Motor neuron (in vitro differentiated cells): ENCODE results near the gene PPP5C. TPM values are rescaled to one million over a fixed set of nuclear protein-coding genes. Genes with fewer than 3 reads are reported as not detected.

ENCODE experiments used
- ATAC-seq, 8 experiments: fragments of 200-7000 bp; cut with Tn5 transposase; replicated peaks in 6 of 8; 2 replicates each; pipeline ENCODE4 v1.8.0; 2021; ENCODE audit warnings: mild to moderate bottlenecking in 8 of 8, moderate library complexity in 8 of 8
- H3K27ac ChIP-seq, 2 donors: fragments of 250-450 bp; sonication (Bioruptor Pico); 2 replicates each; pipeline ENCODE4 v1.9.0; 2021; ENCODE audit warnings: antibody characterized with exemption in 2 of 2, mild to moderate bottlenecking in 2 of 2, moderate library complexity in 1 of 2
- H3K4me1 ChIP-seq, 2 donors: fragments of 250-450 bp; sonication (Bioruptor Pico); replicated peaks in 1 of 2; 2 replicates each; pipeline ENCODE4 v1.6.1; 2021; ENCODE audit warnings: antibody characterized with exemption in 2 of 2, mild to moderate bottlenecking in 2 of 2, moderate library complexity in 1 of 2
- H3K4me3 ChIP-seq, 5 donors: fragments of 250-450 bp; sonication (Bioruptor Pico); 2 replicates each; pipeline ENCODE4 v1.9.0; 2021; ENCODE audit warnings: antibody characterized with exemption in 5 of 5, mild to moderate bottlenecking in 5 of 5, moderate library complexity in 4 of 5
- WGBS, 10 experiments: fragments of 450-650 bp; shearing (Covaris generic); methylation state at CpG; one replicate each; pipeline ENCODE4 v1.0.0; 2022; 5-methylcytosine and 5-hydroxymethylcytosine counted together
- in situ Hi-C, 9 experiments: fragments of 400-800 bp; cut with MboI; loops; one replicate each; pipeline ENCODE4 v1.15.0; 2021; ENCODE audit warnings: low sequenced_read_pairs in 9 of 9, low pct_unique_long_range_greater_than_20kb in 2 of 9; ENCODE audit not compliant: unreplicated experiment in 9 of 9
- total RNA-seq, 8 experiments: library from RNA; unstranded; fragments of 300-600 nt; gene quantifications; 2 replicates each; pipeline versions ENCODE4 v1.2.3 to v1.2.4, GENCODE V29; 2022

The PPP5C gene
- total RNA-seq, 8 experiments from 2014 or later, result 43.1 to 96.8 (median 69.2) TPM

DNA sequence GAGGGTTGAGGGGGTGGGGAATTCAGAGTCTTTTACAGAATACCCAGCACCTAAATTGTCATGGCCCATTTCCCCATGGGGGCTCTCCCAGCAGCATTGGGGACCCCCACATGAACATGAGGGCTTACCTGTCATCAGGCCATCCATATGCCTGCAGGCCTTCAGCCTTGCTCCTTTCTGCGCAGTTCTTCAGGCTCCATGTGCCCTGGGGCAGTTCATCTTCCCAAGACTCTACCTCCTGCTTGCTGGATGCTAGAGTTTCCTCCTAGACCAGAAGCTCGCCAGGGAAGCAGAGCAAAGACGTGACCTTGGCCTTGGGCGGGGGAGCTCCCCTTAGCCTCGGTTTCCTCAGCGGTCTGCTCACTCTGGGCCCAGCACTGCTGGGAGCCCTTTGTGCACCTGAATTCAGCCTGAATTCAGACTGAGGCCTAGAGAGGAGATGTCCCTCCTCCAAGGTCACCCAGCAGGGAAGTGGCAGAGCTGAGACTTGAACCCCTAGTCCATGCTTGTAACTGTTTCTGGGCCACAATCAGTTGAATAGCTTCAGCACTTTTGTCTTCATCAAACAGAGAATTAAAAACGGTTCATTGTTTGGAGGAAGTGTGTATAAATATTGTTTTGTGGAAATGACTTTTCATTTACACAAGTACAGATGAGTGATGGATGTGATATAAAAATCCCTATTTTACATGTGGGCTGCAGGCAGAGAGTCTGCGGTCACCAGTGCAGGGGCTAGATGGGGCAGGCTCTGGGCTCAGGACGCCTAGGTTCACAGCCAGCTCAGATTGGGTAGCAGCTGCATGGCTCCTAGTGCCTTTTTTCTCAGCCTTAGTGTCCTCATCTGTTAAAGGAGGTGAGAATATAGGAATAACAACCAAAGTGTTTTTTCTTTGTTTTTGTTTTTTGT is 9.5 kb downstream of the PPP5C start:
- WGBS, 10 experiments, result 51 to 100% (median 90%) methylated on average over 1 to 5 of the region's 9 CpGs; no CpG with 5 or more reads in 1 of the 10 experiments
- in situ Hi-C loops, result no loop called here
- no peak for ATAC-seq

DNA sequence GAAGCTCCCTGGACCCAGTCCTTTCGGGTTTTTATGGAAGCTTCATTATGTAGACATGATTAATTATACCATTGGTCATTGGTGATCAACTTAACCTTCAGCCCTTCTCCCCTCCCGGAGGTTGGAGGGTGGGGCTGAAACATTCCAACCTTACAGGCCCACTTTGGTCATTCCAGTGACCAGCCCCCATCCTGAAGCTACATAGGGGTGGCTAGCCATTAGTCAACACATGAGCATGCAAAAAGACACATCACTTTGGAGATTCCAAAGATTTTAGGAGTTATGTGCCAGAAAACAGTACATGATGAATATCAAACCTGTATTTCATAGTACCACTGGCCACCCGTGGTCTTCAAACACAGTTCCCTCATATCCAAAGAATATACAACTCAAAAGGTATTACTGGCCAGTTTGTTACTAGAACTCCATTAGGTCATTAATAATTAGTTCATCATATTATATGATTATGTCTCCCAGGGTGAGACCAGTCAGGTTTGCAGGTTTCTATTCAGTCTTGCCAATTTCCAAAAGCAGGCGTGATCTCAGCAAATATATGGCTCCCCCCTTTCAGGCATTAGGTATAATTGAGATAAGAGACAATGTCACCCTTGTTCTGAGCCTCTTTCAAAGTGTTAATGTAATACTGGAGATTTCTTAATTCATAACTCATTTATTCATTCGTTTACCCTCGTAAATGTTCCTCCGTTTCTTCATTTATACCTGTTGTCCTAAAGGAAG is 11.1 kb downstream of the PPP5C start:
- 60 to 95% (median 84%) methylated on average over 1 to 6 of the region's 7 CpGs; no CpG with 5 or more reads in 1 of the 10 experiments for WGBS, 10 experiments
- no peak for ATAC-seq

More for the DNA sequence above, 9.5 kb downstream of the PPP5C start:
- Histone ChIP-seq H3K4me1 (no peaks in the 10 kb centered on the region), H3K27ac (no peak overlapping the region), H3K4me3 (no peak overlapping the region)

DNA sequence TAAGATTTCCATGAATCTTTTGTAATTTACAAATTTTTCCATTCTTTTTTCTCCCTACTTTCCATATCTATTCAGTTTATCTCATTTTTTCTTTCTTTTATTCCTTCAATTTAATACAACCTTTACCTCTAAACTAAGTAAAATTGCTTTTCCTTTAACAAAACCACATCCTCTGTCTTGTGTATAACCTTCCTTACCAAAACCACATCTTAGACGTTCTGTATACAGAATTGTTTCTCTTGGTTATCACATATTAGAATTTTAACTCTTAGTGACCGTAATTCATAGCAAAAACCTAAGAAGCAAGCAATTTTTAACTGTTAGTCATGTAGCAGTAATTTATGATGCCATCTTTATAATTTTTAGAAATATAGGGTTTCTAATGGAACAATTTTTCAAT is 15.0 kb downstream of the PPP5C start:
- ATAC-seq, result no peak
- Histone ChIP-seq H3K27ac (no peak overlapping the region), H3K4me3 (no peak overlapping the region), H3K4me1 (no peaks in the 10 kb centered on the region)
- in situ Hi-C loops, result no loop called here
- WGBS, 10 experiments, result 42 to 100% (median 90%) methylated on average over 1 to 2 of the region's 2 CpGs; no CpG with 5 or more reads in 1 of the 10 experiments

More for the DNA sequence above, 11.1 kb downstream of the PPP5C start:
- no peak overlapping the region for H3K4me3 ChIP-seq
- H3K4me1 ChIP-seq, result no peaks in the 10 kb centered on the region
- in situ Hi-C loops, result no loop called here
- no peak overlapping the region for H3K27ac ChIP-seq

DNA sequence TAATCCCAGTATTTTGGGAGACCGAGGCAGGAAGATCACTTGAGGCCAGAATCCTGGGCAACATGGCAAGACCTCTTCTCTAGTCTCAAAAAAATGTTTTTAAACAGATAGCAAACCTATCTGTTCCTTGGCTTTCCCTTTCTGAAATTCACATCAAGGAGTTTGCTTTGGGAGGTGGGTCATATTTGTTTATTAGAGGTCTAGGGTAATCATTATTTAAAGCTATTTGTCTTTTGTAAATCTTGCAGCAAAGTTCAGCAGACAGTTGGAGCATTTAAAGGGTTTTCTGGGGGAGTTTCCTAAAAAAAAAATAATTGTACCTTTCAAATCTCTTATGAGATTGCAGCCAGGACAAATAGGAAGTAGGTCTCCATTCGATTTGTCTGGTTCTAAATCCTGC is 17.5 kb downstream of the PPP5C start:
- no peak overlapping the region for H3K27ac ChIP-seq
- ATAC-seq, result no peak
- no peaks in the 10 kb centered on the region for H3K4me1 ChIP-seq
- no peak overlapping the region for H3K4me3 ChIP-seq
- WGBS, 10 experiments, result 73 to 100% (median 100%) methylated on average over 1 to 2 of the region's 2 CpGs; no CpG with 5 or more reads in 1 of the 10 experiments
- in situ Hi-C loops, result no loop called here

DNA sequence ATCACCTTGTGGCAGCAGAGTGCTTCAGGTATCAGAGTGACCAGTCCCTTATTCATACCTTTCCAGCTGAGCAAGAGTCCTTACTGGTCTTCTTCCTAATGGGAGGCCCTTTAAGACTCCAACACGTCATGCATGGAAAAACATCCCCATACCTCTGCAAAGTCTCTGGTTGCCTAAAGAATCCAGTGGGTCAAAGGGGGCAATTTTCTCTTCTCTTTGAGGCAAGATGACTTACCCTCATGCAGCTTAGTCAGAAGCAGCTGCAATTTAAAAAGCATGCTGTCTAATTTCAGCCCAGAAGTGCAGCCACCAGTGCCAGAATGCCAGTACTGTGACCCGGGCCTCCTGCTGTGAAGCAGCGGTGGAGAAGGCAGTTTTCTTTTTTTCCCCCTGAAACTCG is 18.7 kb downstream of the PPP5C start:
- 40 to 100% (median 63%) methylated on average over 1 to 2 of the region's 4 CpGs; no CpG with 5 or more reads in 6 of the 10 experiments for WGBS, 10 experiments
- H3K27ac ChIP-seq, result no peak overlapping the region
- no peak overlapping the region for H3K4me3 ChIP-seq
- H3K4me1 ChIP-seq, result no peaks in the 10 kb centered on the region
- ATAC-seq, result no peak
- in situ Hi-C loops, result no loop called here

DNA sequence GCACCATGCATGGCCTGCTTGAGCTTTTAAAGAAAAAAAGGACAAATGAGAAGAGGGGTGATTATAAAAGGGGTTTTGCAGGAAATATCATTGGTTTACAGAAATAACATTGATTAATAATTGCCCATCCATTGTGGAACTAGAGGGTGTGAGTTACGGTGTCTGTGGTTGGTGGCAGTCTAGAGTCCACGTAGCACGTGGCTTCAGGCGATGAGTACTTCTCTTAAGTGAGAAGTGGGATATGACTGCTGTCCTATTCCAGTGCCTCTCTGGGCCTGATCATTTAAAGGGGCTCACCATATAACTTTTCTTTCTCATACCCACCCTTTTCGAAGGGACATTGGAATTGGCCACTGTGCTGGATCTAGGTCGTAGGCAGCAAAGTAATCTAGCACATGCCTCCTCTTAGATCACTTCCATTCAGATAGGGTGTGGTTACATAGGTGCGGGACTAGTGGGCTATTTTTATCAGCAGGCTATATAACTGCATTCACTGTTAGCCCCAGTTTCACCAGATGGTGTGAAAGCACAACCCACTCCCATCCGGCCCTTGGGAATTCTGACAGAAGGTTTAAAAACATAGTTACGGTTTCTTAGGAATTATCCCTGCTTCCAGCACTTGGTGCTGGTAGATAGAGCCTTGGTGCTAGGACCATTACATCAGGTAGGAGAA is 19.9 kb downstream of the PPP5C start:
- 40 to 98% (median 83%) methylated on average over 1 to 9 of the region's 9 CpGs; no CpG with 5 or more reads in 1 of the 10 experiments for WGBS, 10 experiments
- in situ Hi-C loops, result no loop called here
- H3K4me3 ChIP-seq, result no peak overlapping the region
- H3K27ac ChIP-seq, result no peak overlapping the region
- peak in 2 of 8 experiments; percentile 87 to 88 for ATAC-seq
- H3K4me1 ChIP-seq, result no peaks in the 10 kb centered on the region

DNA sequence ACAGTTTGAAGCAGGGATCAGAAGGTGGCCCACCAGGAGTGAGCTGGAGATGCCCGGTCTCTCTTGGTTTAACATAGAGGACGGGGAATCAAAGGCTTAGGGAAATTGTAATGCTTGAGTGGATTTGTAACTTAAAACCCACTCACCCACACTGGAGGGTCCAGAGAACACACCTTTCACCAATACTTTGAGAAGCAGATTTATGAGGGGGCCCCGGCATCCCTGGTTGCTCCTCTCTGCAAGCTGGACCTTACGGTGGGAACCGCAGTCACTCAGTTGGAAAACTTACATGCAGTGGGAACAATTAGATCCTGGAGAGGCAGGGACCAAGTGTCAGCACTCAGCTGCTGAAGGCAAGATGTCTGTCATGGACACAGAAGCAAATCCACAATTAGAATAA is 20.5 kb downstream of the PPP5C start:
- in situ Hi-C loops, result no loop called here
- H3K27ac ChIP-seq, result no peak overlapping the region
- no peak overlapping the region for H3K4me3 ChIP-seq
- WGBS, 10 experiments, result 67 to 94% (median 80%) methylated on average over 1 to 3 of the region's 5 CpGs; no CpG with 5 or more reads in 5 of the 10 experiments
- ATAC-seq, result no peak
- no peaks in the 10 kb centered on the region for H3K4me1 ChIP-seq

DNA sequence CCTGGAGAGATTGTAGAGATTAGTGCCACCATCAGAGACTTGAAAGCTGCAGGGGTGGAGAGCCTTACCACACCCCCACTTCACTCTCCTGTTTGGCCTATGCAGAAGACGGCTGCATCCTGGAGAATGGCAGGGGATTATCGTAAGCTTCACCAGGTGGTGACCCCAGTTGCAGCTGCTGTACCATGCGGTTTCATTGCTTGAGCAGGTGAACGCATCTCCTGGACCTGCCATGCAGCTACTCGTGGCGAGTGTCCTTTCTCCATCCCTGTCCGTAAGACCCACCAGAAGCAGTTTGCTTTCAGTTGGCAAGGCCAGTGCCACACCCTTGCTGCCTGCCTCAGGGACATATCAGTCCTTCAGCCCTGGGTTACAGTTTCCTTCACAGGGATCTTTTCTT is 21.2 kb downstream of the PPP5C start:
- Histone ChIP-seq H3K4me3 (no peak overlapping the region), H3K4me1 (peaks cover 0 to 4% of the 10 kb centered on the region in 2 donors), H3K27ac (no peak overlapping the region)
- in situ Hi-C loops, result no loop called here
- ATAC-seq, result no peak
- WGBS, 10 experiments, result 86 to 100% (median 99%) methylated on average over 1 to 5 of the region's 7 CpGs; no CpG with 5 or more reads in 2 of the 10 experiments

DNA sequence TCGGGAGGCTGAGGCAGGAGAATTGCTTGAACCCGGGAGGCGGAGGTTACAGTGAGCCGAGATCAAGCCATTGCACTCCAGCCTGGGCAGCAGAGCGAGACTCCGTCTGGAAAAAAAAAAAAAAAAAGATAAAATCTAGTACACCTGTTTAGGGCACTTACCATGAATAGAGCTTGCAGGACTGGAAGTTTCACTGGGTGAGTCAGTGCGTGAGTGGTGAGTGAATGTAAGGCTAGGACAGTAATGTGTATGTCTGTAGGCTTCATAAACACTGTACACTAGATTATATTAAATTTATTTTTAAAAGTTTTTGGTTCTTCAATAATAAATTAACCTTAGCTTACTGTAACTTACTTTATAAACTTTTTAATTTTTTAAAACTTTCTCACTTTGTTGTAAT is 22.9 kb downstream of the PPP5C start:
- Histone ChIP-seq H3K27ac (no peak overlapping the region), H3K4me1 (peaks cover 0 to 5% of the 10 kb centered on the region in 2 donors), H3K4me3 (no peak overlapping the region)
- 80 to 100% (median 100%) methylated on average over 1 to 6 of the region's 7 CpGs; no CpG with 5 or more reads in 2 of the 10 experiments for WGBS, 10 experiments
- no peak for ATAC-seq
- in situ Hi-C loops, result no loop called here

DNA sequence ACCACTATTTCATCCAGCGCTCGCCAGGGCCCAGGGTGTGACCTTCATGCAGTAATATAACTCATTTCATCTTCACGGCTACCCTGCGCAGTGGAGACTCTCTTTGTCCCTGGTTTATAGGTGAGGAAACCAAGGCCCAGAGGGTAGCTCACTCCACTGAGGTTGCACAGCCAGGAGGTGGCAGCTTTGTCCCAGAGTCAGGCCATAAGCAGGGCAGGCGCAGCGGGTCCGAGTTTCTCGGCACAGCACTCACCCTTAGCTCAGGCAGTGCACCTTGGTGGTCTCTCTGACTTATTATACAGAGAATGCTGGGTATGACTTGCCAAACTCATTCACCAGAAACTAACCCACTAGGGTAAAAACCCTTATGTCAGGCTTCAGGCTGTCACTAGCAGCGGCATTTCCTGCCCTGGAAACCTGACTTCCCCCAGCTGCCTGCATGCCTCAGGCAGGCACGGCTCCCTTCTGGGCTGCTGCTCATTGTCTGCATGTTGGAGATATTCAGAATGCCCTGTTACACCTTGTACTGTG is 24.5 kb downstream of the PPP5C start:
- no peak overlapping the region for H3K27ac ChIP-seq
- no peak for ATAC-seq

DNA sequence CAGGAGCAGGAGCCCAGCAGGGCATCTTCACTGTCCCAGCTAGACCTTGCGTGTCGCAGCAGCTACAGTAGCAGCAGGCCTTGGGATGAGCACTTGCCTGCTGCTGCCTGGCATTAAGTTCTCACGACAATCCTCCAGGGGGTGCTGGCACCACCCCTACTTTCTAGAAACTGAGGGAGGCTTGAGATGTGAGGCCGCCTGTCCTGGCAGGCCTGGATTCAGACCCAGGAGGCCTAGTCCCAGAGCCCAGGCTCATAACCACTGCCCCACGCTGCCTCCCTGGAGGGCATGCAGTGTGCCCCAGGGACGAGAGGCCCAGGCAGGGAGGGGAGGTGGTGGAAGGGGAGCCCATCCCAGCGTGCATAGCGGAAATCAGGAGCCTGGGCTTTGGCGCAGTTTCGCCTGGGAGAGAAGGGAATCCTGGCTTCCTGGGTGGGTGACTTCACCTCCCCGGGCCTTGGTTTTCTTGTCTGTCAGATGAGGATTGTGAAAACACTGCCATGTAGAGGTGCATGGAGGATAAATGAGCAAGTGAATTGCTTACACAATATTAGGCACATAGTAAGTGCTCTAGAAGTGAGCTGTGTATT is 26.1 kb downstream of the PPP5C start:
- H3K27ac ChIP-seq, result no peak overlapping the region
- peaks cover 0 to 5% of the 10 kb centered on the region in 2 donors for H3K4me1 ChIP-seq
- WGBS, 10 experiments, result 0 to 80% (median 68%) methylated on average over 1 to 5 of the region's 11 CpGs; no CpG with 5 or more reads in 6 of the 10 experiments
- H3K4me3 ChIP-seq, result no peak overlapping the region
- ATAC-seq, result peak; percentile 13 to 43 (median 33)
- in situ Hi-C loops, result no loop called here

More for the DNA sequence above, 24.5 kb downstream of the PPP5C start:
- 80 to 100% (median 88%) methylated on average over 1 to 9 of the region's 10 CpGs; no CpG with 5 or more reads in 5 of the 10 experiments for WGBS, 10 experiments
- in situ Hi-C loops, result no loop called here
- Histone ChIP-seq H3K4me3 (no peak overlapping the region), H3K4me1 (peaks cover 0 to 5% of the 10 kb centered on the region in 2 donors)
